Transverse colon (tissue), 4 donors: ENCODE results near the gene NHLRC1.

ENCODE experiments used
- CTCF ChIP-seq, 5 experiments: fragments of 200-600 bp in 3 of 5; fragments of 450-650 bp in 2 of 5; sonication (generic) in 3 of 5; IDR thresholded peaks; 1 replicate in 2 of 5; 2 replicates in 3 of 5; pipeline ENCODE4 v1.5.1; 2016 to 2017; ENCODE audit warnings: antibody characterized with exemption in 5 of 5, inconsistent platforms in 3 of 5, mild to moderate bottlenecking in 2 of 5, moderate library complexity in 1 of 5
- EP300 ChIP-seq: sonication (generic); formaldehyde crosslinking; IDR thresholded peaks from one replicate; pipeline ENCODE4 v1.6.1; 2017; ENCODE audit warnings: antibody characterized with exemption, low read depth
- POLR2AphosphoS5 ChIP-seq, 3 donors: sonication (generic); formaldehyde crosslinking; IDR thresholded peaks; one replicate each; pipeline ENCODE4 v1.6.1; 2016; ENCODE audit warnings: antibody characterized with exemption in 3 of 3

- TF ChIP-seq CTCF (IDR thresholded peaks at IDR 0.05): no peak
- TF ChIP-seq EP300: no peak
- TF ChIP-seq POLR2AphosphoS5 (IDR thresholded peaks at IDR 0.05): no peak
Observed at GRCh38 chr6:18153311-18153703, 30.8 kb upstream of the NHLRC1 start.
